ENCODE data around the gene CSPG5. TPM values are rescaled to one million over a fixed set of nuclear protein-coding genes. Genes with fewer than 3 reads are reported as not detected.

Gene CSPG5
- total and polyA plus RNA-seq, 5 donors from 2014 or later = 0.25 TPM; not detected in 4

- no peak overlapping the region for H3K27ac ChIP-seq (ENCODE audit: insufficient read depth, low read length, poor library complexity, severe bottlenecking)
- Mint-ChIP-seq H3K27me3 (no peaks in the 10 kb centered on the region), H3K36me3 (peaks cover 41% of the 10 kb centered on the region), H3K27ac (peak overlapping the region; percentile 1 to 33 (median 7)), H3K4me3 (no peak overlapping the region), H3K9me3 (no peaks in the 10 kb centered on the region), H3K4me1 (peaks cover 0 to 7% (median under 1%) of the 10 kb centered on the region in 4 donors)
- no peaks in the 10 kb centered on the region for H3K4me1 ChIP-seq (ENCODE audit: control insufficient read depth, insufficient read depth, low read length, poor library complexity, severe bottlenecking)
- H3K27me3 ChIP-seq (ENCODE audit: control insufficient read depth, insufficient read depth, low read length) = no peaks in the 10 kb centered on the region
- ATAC-seq (ENCODE audit: low read depth in 2 of 2) (no peak), DNase-seq (no peak)
- peaks cover 78% of the 10 kb centered on the region for H3K36me3 ChIP-seq (ENCODE audit: control insufficient read depth, insufficient read depth, low read length)
- H3K4me3 ChIP-seq (ENCODE audit: low read depth, low read length) = no peak overlapping the region
- no peaks in the 10 kb centered on the region for H3K9me3 ChIP-seq (ENCODE audit: control insufficient read depth in 2 of 2, low read length in 2 of 2)
Measured at GRCh38 chr3:47612178-47612577, 33.5 kb upstream of the CSPG5 start.

GRCh38 chr3:47611576-47611975 lies 32.9 kb upstream of the CSPG5 start:
- Histone ChIP-seq H3K36me3 (ENCODE audit: control insufficient read depth, insufficient read depth, low read length) (peaks cover 80% of the 10 kb centered on the region), H3K9me3 (ENCODE audit: control insufficient read depth in 2 of 2, low read length in 2 of 2) (no peaks in the 10 kb centered on the region), H3K4me3 (ENCODE audit: low read depth, low read length) (no peak overlapping the region), H3K4me1 (ENCODE audit: control insufficient read depth, insufficient read depth, low read length, poor library complexity, severe bottlenecking) (no peaks in the 10 kb centered on the region), H3K27me3 (ENCODE audit: control insufficient read depth, insufficient read depth, low read length) (no peaks in the 10 kb centered on the region), H3K27ac (ENCODE audit: insufficient read depth, low read length, poor library complexity, severe bottlenecking) (no peak overlapping the region)
- Mint-ChIP-seq H3K27me3 (no peaks in the 10 kb centered on the region), H3K36me3 (peaks cover 41% of the 10 kb centered on the region), H3K9me3 (no peaks in the 10 kb centered on the region), H3K4me3 (no peak overlapping the region), H3K27ac (peak overlapping the region in 2 of 3 donors; percentile 1 to 7), H3K4me1 (peaks cover 0 to 7% (median under 1%) of the 10 kb centered on the region in 4 donors)
- ATAC-seq (ENCODE audit: low read depth in 2 of 2) (no peak), DNase-seq (no peak)

- no peaks in the 10 kb centered on the region for H3K9me3 ChIP-seq (ENCODE audit: control insufficient read depth in 2 of 2, low read length in 2 of 2)
- no peak overlapping the region for H3K27ac ChIP-seq (ENCODE audit: insufficient read depth, low read length, poor library complexity, severe bottlenecking)
- H3K27me3 ChIP-seq (ENCODE audit: control insufficient read depth, insufficient read depth, low read length) = no peaks in the 10 kb centered on the region
- H3K27ac Mint-ChIP-seq = no peak overlapping the region
- H3K9me3 Mint-ChIP-seq = no peaks in the 10 kb centered on the region
- H3K4me3 ChIP-seq (ENCODE audit: low read depth, low read length) = no peak overlapping the region
- peaks cover 0 to 7% (median 3%) of the 10 kb centered on the region in 4 donors for H3K4me1 Mint-ChIP-seq
- no peak for ATAC-seq (ENCODE audit: low read depth in 2 of 2)
- H3K36me3 ChIP-seq (ENCODE audit: control insufficient read depth, insufficient read depth, low read length) = peaks cover 82% of the 10 kb centered on the region
- H3K4me3 Mint-ChIP-seq = no peak overlapping the region
- peaks cover 46% of the 10 kb centered on the region for H3K36me3 Mint-ChIP-seq
- no peaks in the 10 kb centered on the region for H3K27me3 Mint-ChIP-seq
- no peak for DNase-seq
- H3K4me1 ChIP-seq (ENCODE audit: control insufficient read depth, insufficient read depth, low read length, poor library complexity, severe bottlenecking) = no peaks in the 10 kb centered on the region
Measured at GRCh38 chr3:47610583-47610982, 31.9 kb upstream of the CSPG5 start.

GRCh38 chr3:47607335-47607734 lies 28.7 kb upstream of the CSPG5 start:
- DNase-seq (no peak), ATAC-seq (ENCODE audit: low read depth in 2 of 2) (no peak)
- Histone ChIP-seq H3K27ac (ENCODE audit: insufficient read depth, low read length, poor library complexity, severe bottlenecking) (no peak overlapping the region), H3K4me3 (ENCODE audit: low read depth, low read length) (no peak overlapping the region), H3K9me3 (ENCODE audit: control insufficient read depth in 2 of 2, low read length in 2 of 2) (no peaks in the 10 kb centered on the region), H3K36me3 (ENCODE audit: control insufficient read depth, insufficient read depth, low read length) (peaks cover 77% of the 10 kb centered on the region), H3K27me3 (ENCODE audit: control insufficient read depth, insufficient read depth, low read length) (no peaks in the 10 kb centered on the region), H3K4me1 (ENCODE audit: control insufficient read depth, insufficient read depth, low read length, poor library complexity, severe bottlenecking) (no peaks in the 10 kb centered on the region)
- no peaks in the 10 kb centered on the region for H3K9me3 Mint-ChIP-seq
- peaks cover 55% of the 10 kb centered on the region for H3K36me3 Mint-ChIP-seq
- H3K4me1 Mint-ChIP-seq = peaks cover 0 to 8% (median 4%) of the 10 kb centered on the region in 4 donors
- no peak overlapping the region for H3K4me3 Mint-ChIP-seq
- no peak overlapping the region for H3K27ac Mint-ChIP-seq
- no peaks in the 10 kb centered on the region for H3K27me3 Mint-ChIP-seq

GRCh38 chr3:47606165-47606564 lies 27.5 kb upstream of the CSPG5 start:
- ATAC-seq (ENCODE audit: low read depth in 2 of 2) (no peak), DNase-seq (no peak)
- Mint-ChIP-seq H3K27me3 (no peaks in the 10 kb centered on the region), H3K4me1 (peaks cover 0 to 8% (median 3%) of the 10 kb centered on the region in 4 donors), H3K27ac (no peak overlapping the region), H3K36me3 (peaks cover 45% of the 10 kb centered on the region), H3K4me3 (no peak overlapping the region), H3K9me3 (no peaks in the 10 kb centered on the region)
- H3K36me3 ChIP-seq (ENCODE audit: control insufficient read depth, insufficient read depth, low read length) = peaks cover 66% of the 10 kb centered on the region
- H3K4me1 ChIP-seq (ENCODE audit: control insufficient read depth, insufficient read depth, low read length, poor library complexity, severe bottlenecking) = no peaks in the 10 kb centered on the region
- H3K27me3 ChIP-seq (ENCODE audit: control insufficient read depth, insufficient read depth, low read length) = no peaks in the 10 kb centered on the region
- no peak overlapping the region for H3K27ac ChIP-seq (ENCODE audit: insufficient read depth, low read length, poor library complexity, severe bottlenecking)
- no peaks in the 10 kb centered on the region for H3K9me3 ChIP-seq (ENCODE audit: control insufficient read depth in 2 of 2, low read length in 2 of 2)
- H3K4me3 ChIP-seq (ENCODE audit: low read depth, low read length) = no peak overlapping the region

- peak overlapping the region in 2 of 3 donors; percentile 56 to 60 for H3K27ac Mint-ChIP-seq
- H3K27ac ChIP-seq (ENCODE audit: insufficient read depth, low read length, poor library complexity, severe bottlenecking) = no peak overlapping the region
Measured at GRCh38 chr3:47605652-47606051, 27.0 kb upstream of the CSPG5 start.

GRCh38 chr3:47604145-47604544 lies 25.5 kb upstream of the CSPG5 start:
- Histone ChIP-seq H3K4me1 (ENCODE audit: control insufficient read depth, insufficient read depth, low read length, poor library complexity, severe bottlenecking) (no peaks in the 10 kb centered on the region), H3K36me3 (ENCODE audit: control insufficient read depth, insufficient read depth, low read length) (peaks cover 59% of the 10 kb centered on the region), H3K9me3 (ENCODE audit: control insufficient read depth in 2 of 2, low read length in 2 of 2) (no peaks in the 10 kb centered on the region), H3K27ac (ENCODE audit: insufficient read depth, low read length, poor library complexity, severe bottlenecking) (no peak overlapping the region), H3K27me3 (ENCODE audit: control insufficient read depth, insufficient read depth, low read length) (no peaks in the 10 kb centered on the region), H3K4me3 (ENCODE audit: low read depth, low read length) (no peak overlapping the region)
- no peak for ATAC-seq (ENCODE audit: low read depth in 2 of 2)
- peaks cover 0 to 8% (median 3%) of the 10 kb centered on the region in 4 donors for H3K4me1 Mint-ChIP-seq
- H3K27ac Mint-ChIP-seq = no peak overlapping the region
- no peaks in the 10 kb centered on the region for H3K9me3 Mint-ChIP-seq
- peaks cover 30% of the 10 kb centered on the region for H3K36me3 Mint-ChIP-seq
- DNase-seq = no peak
- H3K27me3 Mint-ChIP-seq = no peaks in the 10 kb centered on the region
- no peak overlapping the region for H3K4me3 Mint-ChIP-seq

More at GRCh38 chr3:47605652-47606051, 27.0 kb upstream of the CSPG5 start:
- H3K4me1 Mint-ChIP-seq = peaks cover 0 to 8% (median 3%) of the 10 kb centered on the region in 4 donors
- H3K9me3 Mint-ChIP-seq = no peaks in the 10 kb centered on the region
- ATAC-seq (ENCODE audit: low read depth in 2 of 2) (peak in 1 of 2 donors; percentile 8), DNase-seq (no peak)
- peaks cover 61% of the 10 kb centered on the region for H3K36me3 ChIP-seq (ENCODE audit: control insufficient read depth, insufficient read depth, low read length)
- no peaks in the 10 kb centered on the region for H3K27me3 Mint-ChIP-seq
- peaks cover 40% of the 10 kb centered on the region for H3K36me3 Mint-ChIP-seq
- H3K4me3 Mint-ChIP-seq = no peak overlapping the region
- no peaks in the 10 kb centered on the region for H3K9me3 ChIP-seq (ENCODE audit: control insufficient read depth in 2 of 2, low read length in 2 of 2)
- H3K4me3 ChIP-seq (ENCODE audit: low read depth, low read length) = no peak overlapping the region
- H3K27me3 ChIP-seq (ENCODE audit: control insufficient read depth, insufficient read depth, low read length) = no peaks in the 10 kb centered on the region
- H3K4me1 ChIP-seq (ENCODE audit: control insufficient read depth, insufficient read depth, low read length, poor library complexity, severe bottlenecking) = no peaks in the 10 kb centered on the region

GRCh38 chr3:47603332-47603731 lies 24.7 kb upstream of the CSPG5 start:
- peaks cover 30% of the 10 kb centered on the region for H3K36me3 Mint-ChIP-seq
- Histone ChIP-seq H3K27ac (ENCODE audit: insufficient read depth, low read length, poor library complexity, severe bottlenecking) (no peak overlapping the region), H3K36me3 (ENCODE audit: control insufficient read depth, insufficient read depth, low read length) (peaks cover 53% of the 10 kb centered on the region), H3K27me3 (ENCODE audit: control insufficient read depth, insufficient read depth, low read length) (no peaks in the 10 kb centered on the region), H3K9me3 (ENCODE audit: control insufficient read depth in 2 of 2, low read length in 2 of 2) (no peaks in the 10 kb centered on the region), H3K4me1 (ENCODE audit: control insufficient read depth, insufficient read depth, low read length, poor library complexity, severe bottlenecking) (no peaks in the 10 kb centered on the region), H3K4me3 (ENCODE audit: low read depth, low read length) (no peak overlapping the region)
- H3K9me3 Mint-ChIP-seq = peaks cover 0 to 1% (median 0%) of the 10 kb centered on the region in 7 donors
- no peak for DNase-seq
- ATAC-seq (ENCODE audit: low read depth in 2 of 2) = no peak
- H3K27ac Mint-ChIP-seq = peak overlapping the region in 2 of 3 donors; percentile 26 to 34
- H3K4me3 Mint-ChIP-seq = no peak overlapping the region
- no peaks in the 10 kb centered on the region for H3K27me3 Mint-ChIP-seq
- peaks cover 0 to 6% (median 3%) of the 10 kb centered on the region in 4 donors for H3K4me1 Mint-ChIP-seq

All from CD4-positive, CD25-positive, alpha-beta regulatory T cell (primary cell).